GM19193 (cell line): ENCODE results near the gene PNISR.

Experiments
- POLR2A ChIP-seq: IDR thresholded peaks from 4 replicates; pipeline ENCODE4 v1.6.1; 2011; ENCODE audit not compliant: insufficient read depth, insufficient read length; ENCODE audit errors: extremely low read depth

PNISR gene

GRCh38 chr6:99422912-99423311, 2.2 kb downstream of the PNISR start:
- TF ChIP-seq POLR2A, result no peak

GRCh38 chr6:99416892-99417767, 8.0 kb downstream of the PNISR start:
- TF ChIP-seq POLR2A, result no peak

GRCh38 chr6:99416226-99416625, 8.9 kb downstream of the PNISR start:
- TF ChIP-seq POLR2A, result no peak

- no peak for TF ChIP-seq POLR2A
Observed at GRCh38 chr6:99415446-99415845, 9.7 kb downstream of the PNISR start.

GRCh38 chr6:99412065-99412464, 13.0 kb downstream of the PNISR start:
- TF ChIP-seq POLR2A, result no peak

- TF ChIP-seq POLR2A, result no peak
Observed at GRCh38 chr6:99409672-99410071, 15.4 kb downstream of the PNISR start.

GRCh38 chr6:99407076-99407475, 18.0 kb downstream of the PNISR start:
- TF ChIP-seq POLR2A, result no peak

GRCh38 chr6:99402448-99402847, 22.7 kb downstream of the PNISR start:
- no peak for TF ChIP-seq POLR2A

- no peak for TF ChIP-seq POLR2A
Observed at GRCh38 chr6:99397287-99397686, 27.8 kb downstream of the PNISR start.

- peak; percentile 56 for TF ChIP-seq POLR2A
Observed at GRCh38 chr6:99393698-99394531, 31.2 kb downstream of the PNISR start, which contains the start of gene COQ3. Gene COQ3, minus strand, starts transcription at chr6:99394195. Its CDS starts 16 bp downstream, at chr6:99394179.

GRCh38 chr6:99393366-99393697, 31.8 kb downstream of the PNISR start:
- TF ChIP-seq POLR2A, result no peak

- TF ChIP-seq POLR2A, result no peak
Observed at GRCh38 chr6:99390896-99391295, 34.2 kb downstream of the PNISR start.

GRCh38 chr6:99384507-99384906, 40.6 kb downstream of the PNISR start:
- TF ChIP-seq POLR2A, result no peak

GRCh38 chr6:99378636-99379035, 46.5 kb downstream of the PNISR start:
- TF ChIP-seq POLR2A, result no peak

- no peak for TF ChIP-seq POLR2A
Observed at GRCh38 chr6:99369533-99369932, 55.6 kb downstream of the PNISR start.

GRCh38 chr6:99366852-99367251, 58.3 kb downstream of the PNISR start:
- TF ChIP-seq POLR2A, result no peak
